ENCODE results near the gene DPH7. TPM values are rescaled to one million over a fixed set of nuclear protein-coding genes. Genes with fewer than 3 reads are reported as not detected.
"Not testable (repeated sequence)": the region's sequence is repeated elsewhere in the genome, so short reads cannot be mapped to it uniquely, and the experiment has no call there.

Gene DPH7
- total RNA-seq, 6 experiments from 2014 or later: 18.2 to 20.7 (median 20.1) TPM

- H3K27ac Mint-ChIP-seq: no peak overlapping the region
- DNase-seq: no peak
- H3K4me3 Mint-ChIP-seq: peak overlapping the region; percentile 53
- no peaks in the 10 kb centered on the region for H3K9me3 Mint-ChIP-seq
- H3K36me3 Mint-ChIP-seq (ENCODE audit: low read depth): no peaks in the 10 kb centered on the region
- TF ChIP-seq CTCF (IDR thresholded peaks at IDR 0.05): no peak
- H3K27me3 Mint-ChIP-seq (ENCODE audit: insufficient read depth): peaks cover 4% of the 10 kb centered on the region; the same call in 1 of the 2 replicates
- H3K4me1 Mint-ChIP-seq (ENCODE audit: low read depth): peaks cover 12% of the 10 kb centered on the region
These were observed 25.8 kb upstream of the DPH7 start for GRCh38 chr9:137604345-137605086.

GRCh38 chr9:137603879-137604278 is 25.2 kb upstream of the DPH7 start:
- Mint-ChIP-seq H3K27me3 (ENCODE audit: insufficient read depth) (peaks cover 4% of the 10 kb centered on the region; the same call in 1 of the 2 replicates), H3K27ac (no peak overlapping the region), H3K4me1 (ENCODE audit: low read depth) (peaks cover 12% of the 10 kb centered on the region), H3K4me3 (peak overlapping the region; percentile 53), H3K36me3 (ENCODE audit: low read depth) (no peaks in the 10 kb centered on the region), H3K9me3 (no peaks in the 10 kb centered on the region)
- no peak for DNase-seq
- no peak for TF ChIP-seq CTCF (IDR thresholded peaks at IDR 0.05)

- Mint-ChIP-seq H3K27ac (no peak overlapping the region), H3K36me3 (ENCODE audit: low read depth) (no peaks in the 10 kb centered on the region), H3K4me3 (no peak overlapping the region), H3K27me3 (ENCODE audit: insufficient read depth) (peaks cover 4% of the 10 kb centered on the region; the same call in 1 of the 2 replicates), H3K4me1 (ENCODE audit: low read depth) (peaks cover 19% of the 10 kb centered on the region), H3K9me3 (no peaks in the 10 kb centered on the region)
- TF ChIP-seq CTCF (IDR thresholded peaks at IDR 0.05): 0 out of 2 replicates have a peak, but pooled peaks have one; percentile 23
- no peak for DNase-seq
These were observed 23.9 kb upstream of the DPH7 start for GRCh38 chr9:137602661-137603060.

- DNase-seq: no peak
- Mint-ChIP-seq H3K27ac (no peak overlapping the region), H3K36me3 (ENCODE audit: low read depth) (no peaks in the 10 kb centered on the region), H3K9me3 (no peaks in the 10 kb centered on the region), H3K4me3 (no peak overlapping the region), H3K27me3 (ENCODE audit: insufficient read depth) (peaks cover 4% of the 10 kb centered on the region; the same call in 1 of the 2 replicates), H3K4me1 (ENCODE audit: low read depth) (peaks cover 8% of the 10 kb centered on the region)
- no peak for TF ChIP-seq CTCF (IDR thresholded peaks at IDR 0.05)
These were observed 20.2 kb upstream of the DPH7 start for GRCh38 chr9:137598943-137599342.

- H3K4me3 Mint-ChIP-seq; H3K27ac Mint-ChIP-seq; H3K36me3 Mint-ChIP-seq (ENCODE audit: low read depth); H3K27me3 Mint-ChIP-seq (ENCODE audit: insufficient read depth); H3K9me3 Mint-ChIP-seq; H3K4me1 Mint-ChIP-seq (ENCODE audit: low read depth); DNase-seq: not testable (repeated sequence)
These were observed 17.9 kb upstream of the DPH7 start for GRCh38 chr9:137596577-137596976.

GRCh38 chr9:137593176-137593575 is 14.5 kb upstream of the DPH7 start:
- DNase-seq: no peak
- Mint-ChIP-seq H3K9me3 (no peaks in the 10 kb centered on the region), H3K27ac (no peak overlapping the region), H3K36me3 (ENCODE audit: low read depth) (peaks cover under 1% of the 10 kb centered on the region; the same call in 1 of the 2 replicates), H3K27me3 (ENCODE audit: insufficient read depth) (no peaks in the 10 kb centered on the region; the same call in 1 of the 2 replicates), H3K4me3 (no peak overlapping the region), H3K4me1 (ENCODE audit: low read depth) (peaks cover 16% of the 10 kb centered on the region)
- no peak for TF ChIP-seq CTCF (IDR thresholded peaks at IDR 0.05)

Measured in HFFc6 (cell line).